Iris pigment epithelial cell (primary cell): ENCODE data around the gene PLK5.
A peak's percentile ranks its signal among the peaks of the same experiment; 100 is the strongest.

Source experiments
- DNase-seq: peaks from one replicate; pipeline ENCODE4 v3.0.0-alpha.2; 2011; ENCODE audit warnings: low read depth

The PLK5 gene

GRCh38 chr19:1555487-1556389 lies 31.9 kb downstream of the PLK5 start:
- no peak for DNase-seq

DNA sequence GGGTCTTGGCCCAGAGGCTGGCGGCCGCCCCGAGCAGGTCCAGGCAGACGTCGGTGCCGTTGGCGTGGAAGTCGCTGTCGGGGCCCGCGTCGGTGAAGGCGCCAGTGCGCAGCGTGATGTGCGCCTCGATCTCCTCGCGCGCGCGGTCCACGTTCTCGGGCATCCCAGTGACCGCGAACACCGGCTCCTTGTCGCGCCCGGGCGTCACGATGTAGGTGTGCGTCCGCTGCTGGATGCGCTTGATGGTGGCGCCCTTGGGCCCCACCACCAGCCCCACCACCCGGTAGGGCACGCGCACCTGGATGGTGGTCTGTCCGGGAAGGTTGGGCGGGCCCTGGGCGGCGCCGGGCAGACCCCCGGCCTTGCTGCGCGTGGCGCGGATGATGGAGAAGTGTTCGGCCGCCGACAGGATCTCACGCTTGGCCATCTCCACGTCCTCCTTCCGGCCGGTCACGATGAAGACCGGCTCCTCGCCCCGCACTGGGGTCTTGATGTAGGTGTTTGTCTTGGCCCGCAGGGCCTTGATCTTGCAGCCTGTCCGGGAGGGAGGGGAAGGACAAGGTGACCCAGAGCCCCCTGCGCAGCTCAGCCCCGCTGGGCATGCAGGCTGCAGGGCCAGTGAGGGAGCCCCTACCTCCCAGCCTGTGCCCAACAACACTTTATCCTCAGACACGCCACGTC lies 32.7 kb downstream of the PLK5 start:
- DNase-seq, result no peak

DNA sequence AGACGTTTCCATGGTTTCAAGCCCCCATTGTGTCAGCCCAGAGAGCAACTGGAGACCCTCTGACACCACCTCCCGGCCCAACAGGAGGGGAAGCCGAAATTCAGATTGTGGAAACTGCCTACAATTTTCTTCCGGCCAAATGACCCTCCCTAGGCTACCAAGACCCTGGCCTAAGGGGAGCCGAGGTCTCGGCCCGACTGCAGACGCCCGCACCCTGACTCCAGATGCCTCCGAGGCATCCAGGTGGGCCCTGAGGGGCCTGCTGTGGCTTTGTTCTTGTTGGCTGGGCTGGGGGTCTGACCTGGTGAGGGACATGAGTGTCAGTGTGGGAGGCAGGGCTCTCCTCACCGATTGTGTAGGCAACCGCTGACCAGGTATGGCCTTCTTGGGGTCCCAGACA lies 34.7 kb downstream of the PLK5 start:
- no peak for DNase-seq

DNA sequence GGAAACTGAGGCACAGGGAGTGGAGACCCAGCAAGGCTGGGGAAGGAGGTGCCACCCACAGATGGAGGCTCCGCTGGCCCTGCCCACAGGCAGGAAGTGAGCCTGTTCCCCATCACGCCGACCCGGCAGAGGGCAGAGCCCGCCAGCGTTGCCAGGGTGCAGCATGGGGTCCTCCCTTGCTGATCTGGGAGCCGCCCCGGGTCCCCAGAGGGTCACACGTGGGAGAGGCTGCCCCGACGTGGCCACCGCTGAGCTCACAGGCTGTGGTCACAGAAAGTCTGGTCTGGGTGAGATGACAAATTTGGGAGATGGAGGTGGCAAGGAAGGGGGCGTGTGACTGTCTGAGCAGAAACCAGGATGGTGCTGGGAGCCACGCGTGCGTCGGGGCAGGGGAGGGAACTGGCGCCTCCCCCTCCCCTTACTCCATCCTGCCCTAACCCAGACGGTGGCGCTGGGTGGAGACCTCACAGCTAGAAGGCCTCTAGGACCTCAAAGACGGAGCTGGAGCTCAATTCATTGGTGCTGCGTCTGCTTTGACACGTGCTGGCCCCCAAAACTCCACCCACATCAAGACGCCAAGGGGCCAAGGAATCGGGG lies 36.5 kb downstream of the PLK5 start:
- no peak for DNase-seq

DNA sequence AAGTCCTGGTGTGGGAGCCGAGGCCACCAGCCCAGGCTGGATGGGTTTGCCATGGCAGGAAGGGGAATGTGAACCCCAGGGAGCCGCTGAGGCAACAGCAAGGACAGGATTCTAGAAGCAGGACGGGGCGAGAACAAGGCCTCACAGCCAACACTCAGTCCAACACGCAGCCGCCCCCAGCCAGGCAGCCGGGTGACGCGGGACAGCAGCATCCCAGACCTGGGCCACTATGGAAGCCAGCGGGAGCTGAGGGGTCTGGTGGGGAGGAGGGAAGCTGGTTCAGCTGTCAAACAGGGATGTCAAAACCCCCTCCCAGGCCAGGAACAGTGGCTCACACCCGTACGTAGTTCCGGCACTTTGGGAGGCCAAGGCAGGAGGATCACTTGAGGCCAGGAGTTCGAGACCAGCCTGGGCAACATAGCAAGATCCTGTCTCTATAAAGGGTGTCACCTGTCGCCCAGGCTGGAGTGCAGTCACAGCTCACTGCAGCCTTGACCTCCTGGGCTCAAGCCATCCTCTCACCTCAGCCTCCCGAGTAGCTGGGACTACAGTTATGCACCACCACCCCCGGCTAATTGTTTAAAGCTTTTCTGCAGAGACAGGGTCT lies 37.5 kb downstream of the PLK5 start:
- no peak for DNase-seq

GRCh38 chr19:1563251-1563650 lies 39.4 kb downstream of the PLK5 start:
- no peak for DNase-seq

GRCh38 chr19:1566392-1567115 lies 42.7 kb downstream of the PLK5 start:
- peak; percentile 85 for DNase-seq

GRCh38 chr19:1567116-1567847 lies 43.4 kb downstream of the PLK5 start:
- DNase-seq, result no peak

GRCh38 chr19:1567848-1568227 lies 44.0 kb downstream of the PLK5 start:
- DNase-seq, result no peak

DNA sequence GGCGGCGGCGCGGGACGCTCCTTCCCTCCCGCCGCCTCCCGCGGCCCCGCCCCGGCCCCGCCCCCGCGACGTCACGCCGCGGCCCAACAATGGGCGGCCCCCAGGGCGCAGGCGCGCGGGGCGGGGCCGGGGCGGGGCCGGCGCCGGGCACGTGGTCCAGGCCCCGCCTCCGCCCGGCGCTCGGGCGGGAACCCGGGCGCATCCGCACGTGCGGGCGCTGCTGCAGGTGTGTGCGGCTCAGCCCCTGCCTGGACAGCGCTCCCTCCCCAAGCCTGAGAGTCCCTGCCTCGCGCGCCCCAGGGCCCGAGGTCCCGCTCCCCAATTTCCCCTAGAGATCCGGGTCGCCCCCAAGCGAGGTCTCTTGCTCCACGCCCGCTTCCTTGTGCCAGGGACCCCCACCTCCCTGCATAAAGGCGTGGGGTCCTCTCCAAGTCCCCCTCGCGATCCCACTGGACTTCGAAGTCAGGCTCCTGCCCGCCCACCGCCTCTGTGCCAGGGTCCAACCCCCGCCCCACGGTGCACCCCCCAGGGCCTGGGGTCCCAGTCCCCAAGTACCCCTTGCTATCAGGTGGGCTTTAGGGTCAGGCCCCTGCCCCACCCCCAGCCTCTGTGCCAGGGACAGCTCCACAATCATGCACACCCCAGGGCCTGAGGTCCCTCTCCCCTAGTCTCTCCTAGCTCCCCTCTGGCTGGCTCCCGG lies 44.6 kb downstream of the PLK5 start, which contains the start of gene MEX3D:
Gene MEX3D (minus strand): TSS at position 6 of the 700 bp plus-strand sequence. CDS start 267 bp downstream, outside the sequence.
- DNase-seq, result peak; percentile 61

DNA sequence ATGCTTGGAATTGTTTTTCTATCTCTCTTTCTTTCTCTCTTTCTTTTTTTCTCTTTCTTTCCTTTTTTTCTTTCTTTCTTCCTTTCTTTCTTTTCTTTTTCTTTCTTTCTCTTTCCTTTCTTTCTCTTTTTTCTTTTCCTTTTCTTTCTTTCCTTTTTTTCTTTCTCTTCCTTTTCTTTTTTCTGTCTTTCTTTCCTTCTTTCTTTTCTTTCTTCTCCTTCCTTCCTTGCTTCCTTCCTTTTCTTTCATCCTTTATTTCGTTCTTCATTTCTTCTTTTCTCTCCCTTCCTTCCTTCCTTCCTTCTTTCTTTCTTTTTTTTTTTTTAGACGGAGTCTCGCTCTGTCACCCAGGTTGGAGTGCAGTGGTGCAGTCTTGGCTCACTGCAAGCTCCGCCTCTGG lies 46.1 kb downstream of the PLK5 start:
- no peak for DNase-seq

- no peak for DNase-seq
Measured at GRCh38 chr19:1570836-1571235, 47.0 kb downstream of the PLK5 start.

GRCh38 chr19:1571358-1571757 lies 47.5 kb downstream of the PLK5 start:
- no peak for DNase-seq

DNA sequence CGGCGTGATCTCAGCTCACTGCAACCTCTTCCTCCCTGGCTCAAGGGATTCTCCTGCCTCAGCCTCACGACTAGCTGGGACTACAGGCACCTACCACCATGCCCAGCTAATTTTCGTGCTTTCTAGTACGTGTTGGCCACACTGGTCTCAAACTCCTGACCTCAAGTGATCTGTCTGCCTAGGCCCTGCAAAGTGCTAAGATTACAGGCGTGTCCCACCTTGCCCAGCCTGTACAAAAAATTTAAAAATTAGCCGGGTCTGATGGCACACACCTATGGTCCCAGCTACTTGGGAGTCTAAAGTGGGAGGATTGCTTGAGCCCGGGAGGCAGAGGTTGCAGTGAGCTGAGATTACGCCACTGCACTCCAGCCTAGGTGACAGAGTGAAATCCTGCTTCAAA lies 48.9 kb downstream of the PLK5 start:
- DNase-seq, result no peak

DNA sequence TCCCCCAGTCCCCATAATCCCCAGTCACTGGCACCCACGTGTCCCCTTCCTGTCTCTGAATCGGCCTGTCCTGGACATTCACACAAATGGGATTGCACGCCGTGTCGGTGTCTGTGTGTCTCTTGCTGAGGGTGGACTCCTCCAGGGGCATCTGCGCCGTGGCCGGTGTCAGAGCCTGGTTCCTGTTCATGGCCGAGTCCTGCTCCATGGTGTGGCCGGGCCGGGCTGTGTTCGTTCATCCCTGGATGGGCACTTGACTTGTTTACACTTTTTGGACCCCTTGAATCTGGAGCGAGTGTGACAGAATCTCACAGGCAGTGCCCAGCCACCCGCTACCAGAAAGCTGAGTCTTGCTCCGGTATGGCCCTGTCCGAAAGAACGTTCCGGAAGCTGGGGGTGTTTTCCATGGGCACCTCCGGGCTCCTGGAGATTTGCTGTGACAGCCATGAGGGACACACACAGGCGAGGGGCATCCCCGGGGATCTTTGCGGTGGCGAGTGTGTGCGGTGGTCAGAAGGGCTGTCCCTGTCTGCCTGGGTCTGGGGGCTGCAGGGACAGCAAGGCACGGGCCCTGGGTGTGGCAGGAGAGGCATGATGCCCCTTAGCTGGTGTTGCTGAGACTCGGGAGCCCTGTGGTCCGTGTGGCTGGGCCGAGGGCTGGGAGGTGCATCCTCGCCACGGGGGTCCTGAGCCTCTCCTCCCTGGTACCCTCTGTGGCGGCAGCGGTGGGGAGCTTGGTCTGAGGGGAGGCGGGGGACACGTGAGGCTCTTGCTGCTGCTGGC lies 50.7 kb downstream of the PLK5 start:
- no peak for DNase-seq

GRCh38 chr19:1575323-1576241 lies 51.7 kb downstream of the PLK5 start:
- no peak for DNase-seq

GRCh38 chr19:1576242-1577089 lies 52.6 kb downstream of the PLK5 start:
- no peak for DNase-seq
